Measurements from ENCODE around the gene ZSCAN30. TPM values are rescaled to one million over a fixed set of nuclear protein-coding genes. Genes with fewer than 3 reads are reported as not detected.

Gene ZSCAN30
- total RNA-seq, 1 donor from 2014 or later: 30.0 TPM

DNA sequence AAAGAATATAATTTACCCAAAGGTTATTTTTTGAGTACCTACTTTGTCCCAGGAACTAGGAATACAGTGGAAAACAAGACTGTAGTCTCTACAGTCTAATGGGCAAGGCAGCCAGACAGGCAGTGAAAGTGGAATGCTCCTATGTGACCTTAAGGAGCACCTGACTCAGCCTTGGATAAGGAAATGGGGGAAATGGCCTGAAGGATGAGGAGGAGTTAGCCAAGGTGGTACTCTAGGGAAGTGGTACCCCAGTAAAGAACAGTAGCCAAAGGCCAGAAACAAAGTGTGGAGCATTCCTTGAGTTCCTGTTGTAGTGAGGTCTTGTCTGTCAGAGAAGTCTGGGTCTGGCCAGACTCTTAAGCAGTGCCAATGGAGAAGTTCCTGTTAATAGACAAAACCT lies 43.2 kb downstream of the ZSCAN30 start:
- no peaks in the 10 kb centered on the region for H3K9me3 Mint-ChIP-seq (ENCODE audit: unreplicated experiment)
- peak overlapping the region; percentile 54 for H3K4me3 Mint-ChIP-seq (ENCODE audit: unreplicated experiment)
- TF ChIP-seq, protein P1, sequence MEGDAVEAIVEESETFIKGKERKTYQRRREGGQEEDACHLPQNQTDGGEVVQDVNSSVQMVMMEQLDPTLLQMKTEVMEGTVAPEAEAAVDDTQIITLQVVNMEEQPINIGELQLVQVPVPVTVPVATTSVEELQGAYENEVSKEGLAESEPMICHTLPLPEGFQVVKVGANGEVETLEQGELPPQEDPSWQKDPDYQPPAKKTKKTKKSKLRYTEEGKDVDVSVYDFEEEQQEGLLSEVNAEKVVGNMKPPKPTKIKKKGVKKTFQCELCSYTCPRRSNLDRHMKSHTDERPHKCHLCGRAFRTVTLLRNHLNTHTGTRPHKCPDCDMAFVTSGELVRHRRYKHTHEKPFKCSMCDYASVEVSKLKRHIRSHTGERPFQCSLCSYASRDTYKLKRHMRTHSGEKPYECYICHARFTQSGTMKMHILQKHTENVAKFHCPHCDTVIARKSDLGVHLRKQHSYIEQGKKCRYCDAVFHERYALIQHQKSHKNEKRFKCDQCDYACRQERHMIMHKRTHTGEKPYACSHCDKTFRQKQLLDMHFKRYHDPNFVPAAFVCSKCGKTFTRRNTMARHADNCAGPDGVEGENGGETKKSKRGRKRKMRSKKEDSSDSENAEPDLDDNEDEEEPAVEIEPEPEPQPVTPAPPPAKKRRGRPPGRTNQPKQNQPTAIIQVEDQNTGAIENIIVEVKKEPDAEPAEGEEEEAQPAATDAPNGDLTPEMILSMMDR (IDR thresholded peaks at IDR 0.05; ENCODE audit: unreplicated experiment): no peak
- peaks cover 16% of the 10 kb centered on the region for H3K4me1 Mint-ChIP-seq (ENCODE audit: unreplicated experiment)
- DNase-seq (ENCODE audit: low spot score): no peak
- H3K36me3 Mint-ChIP-seq (ENCODE audit: low read depth, unreplicated experiment): peaks cover 46% of the 10 kb centered on the region
- H3K27me3 Mint-ChIP-seq (ENCODE audit: unreplicated experiment): peaks cover 3% of the 10 kb centered on the region
- H3K27ac Mint-ChIP-seq (ENCODE audit: unreplicated experiment): peak overlapping the region; percentile 74

DNA sequence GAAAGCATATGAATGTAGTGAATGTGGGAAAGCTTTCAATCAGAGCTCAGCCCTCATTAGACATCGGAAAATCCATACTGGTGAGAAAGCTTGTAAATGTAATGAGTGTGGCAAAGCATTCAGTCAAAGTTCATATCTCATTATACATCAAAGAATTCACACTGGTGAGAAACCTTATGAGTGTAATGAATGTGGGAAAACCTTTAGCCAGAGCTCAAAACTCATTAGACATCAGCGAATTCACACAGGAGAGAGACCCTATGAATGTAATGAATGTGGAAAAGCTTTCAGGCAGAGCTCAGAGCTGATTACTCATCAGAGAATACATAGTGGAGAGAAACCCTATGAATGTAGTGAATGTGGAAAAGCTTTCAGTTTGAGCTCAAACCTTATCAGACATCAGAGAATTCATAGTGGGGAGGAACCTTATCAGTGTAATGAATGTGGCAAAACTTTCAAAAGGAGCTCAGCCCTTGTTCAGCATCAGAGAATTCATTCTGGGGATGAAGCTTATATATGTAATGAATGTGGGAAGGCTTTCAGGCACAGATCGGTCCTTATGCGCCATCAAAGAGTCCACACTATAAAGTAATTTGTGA lies 44.2 kb downstream of the ZSCAN30 start:
- H3K36me3 Mint-ChIP-seq (ENCODE audit: low read depth, unreplicated experiment): peaks cover 39% of the 10 kb centered on the region
- no peak overlapping the region for H3K4me3 Mint-ChIP-seq (ENCODE audit: unreplicated experiment)
- H3K27ac Mint-ChIP-seq (ENCODE audit: unreplicated experiment): no peak overlapping the region
- DNase-seq (ENCODE audit: low spot score): no peak
- peaks cover 19% of the 10 kb centered on the region for H3K4me1 Mint-ChIP-seq (ENCODE audit: unreplicated experiment)
- H3K9me3 Mint-ChIP-seq (ENCODE audit: unreplicated experiment): no peaks in the 10 kb centered on the region
- TF ChIP-seq, protein P1 (IDR thresholded peaks at IDR 0.05; ENCODE audit: unreplicated experiment): no peak
- peaks cover 7% of the 10 kb centered on the region for H3K27me3 Mint-ChIP-seq (ENCODE audit: unreplicated experiment)

DNA sequence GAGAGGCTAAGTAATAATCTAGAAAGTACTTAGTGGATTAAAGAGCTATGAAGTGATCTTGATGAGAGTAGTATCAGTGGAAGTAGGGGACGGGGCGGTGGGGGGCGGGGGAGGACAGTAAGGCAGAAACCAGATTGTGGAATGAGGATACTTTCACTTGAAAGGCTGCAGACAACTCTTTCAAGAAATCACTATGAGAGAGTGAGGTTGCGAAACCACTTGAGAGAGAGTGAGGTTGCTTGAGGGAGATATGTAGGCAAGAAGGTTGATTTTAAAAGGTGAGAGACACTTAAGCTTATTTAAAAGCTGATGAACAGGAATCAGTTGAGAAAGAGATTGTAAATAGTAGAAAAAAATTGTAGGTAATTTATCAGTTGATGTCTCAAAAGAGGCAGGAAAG lies 45.4 kb downstream of the ZSCAN30 start:
- DNase-seq (ENCODE audit: low spot score): no peak
- Mint-ChIP-seq H3K27me3 (ENCODE audit: unreplicated experiment) (peaks cover 11% of the 10 kb centered on the region), H3K4me1 (ENCODE audit: unreplicated experiment) (peaks cover 19% of the 10 kb centered on the region), H3K9me3 (ENCODE audit: unreplicated experiment) (no peaks in the 10 kb centered on the region), H3K36me3 (ENCODE audit: low read depth, unreplicated experiment) (peaks cover 35% of the 10 kb centered on the region), H3K4me3 (ENCODE audit: unreplicated experiment) (no peak overlapping the region), H3K27ac (ENCODE audit: unreplicated experiment) (no peak overlapping the region)
- TF ChIP-seq, protein P1 (IDR thresholded peaks at IDR 0.05; ENCODE audit: unreplicated experiment): no peak

DNA sequence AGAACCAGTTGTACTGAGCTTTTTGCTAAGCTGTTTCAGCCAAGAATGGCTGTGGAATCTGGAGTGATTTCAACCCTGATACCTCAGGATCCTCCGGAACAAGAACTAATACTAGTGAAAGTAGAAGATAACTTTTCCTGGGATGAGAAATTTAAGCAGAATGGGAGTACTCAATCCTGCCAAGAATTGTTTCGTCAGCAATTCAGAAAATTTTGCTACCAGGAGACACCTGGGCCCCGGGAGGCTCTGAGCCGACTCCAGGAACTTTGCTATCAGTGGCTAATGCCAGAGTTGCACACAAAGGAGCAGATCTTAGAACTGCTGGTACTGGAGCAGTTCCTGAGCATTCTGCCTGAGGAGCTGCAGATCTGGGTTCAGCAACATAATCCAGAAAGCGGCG lies 47.6 kb downstream of the ZSCAN30 start:
- Mint-ChIP-seq H3K4me3 (ENCODE audit: unreplicated experiment) (peak overlapping the region; percentile 65), H3K27me3 (ENCODE audit: unreplicated experiment) (peaks cover 8% of the 10 kb centered on the region), H3K36me3 (ENCODE audit: low read depth, unreplicated experiment) (peaks cover 29% of the 10 kb centered on the region), H3K4me1 (ENCODE audit: unreplicated experiment) (peaks cover 14% of the 10 kb centered on the region), H3K27ac (ENCODE audit: unreplicated experiment) (peak overlapping the region; percentile 86), H3K9me3 (ENCODE audit: unreplicated experiment) (no peaks in the 10 kb centered on the region)
- TF ChIP-seq, protein P1 (IDR thresholded peaks at IDR 0.05; ENCODE audit: unreplicated experiment): no peak
- DNase-seq (ENCODE audit: low spot score): no peak

DNA sequence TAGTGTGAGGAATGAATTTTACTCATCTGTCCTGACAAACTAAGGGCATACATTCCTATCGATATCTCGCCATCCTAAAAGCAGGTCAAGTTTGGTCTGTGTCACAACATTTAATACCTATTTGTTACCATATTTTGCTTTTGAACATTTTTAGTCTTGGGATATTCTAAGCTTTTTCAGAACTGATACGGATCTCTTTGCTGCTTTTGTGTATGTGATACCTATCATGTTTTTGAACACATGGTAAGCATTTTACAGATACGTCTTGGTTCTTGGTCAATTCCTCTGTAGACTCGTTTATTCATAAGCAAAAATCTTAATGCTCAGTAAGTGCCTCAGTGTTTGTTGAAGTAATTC lies 48.6 kb downstream of the ZSCAN30 start:
- Mint-ChIP-seq H3K27me3 (ENCODE audit: unreplicated experiment) (peaks cover 8% of the 10 kb centered on the region), H3K4me1 (ENCODE audit: unreplicated experiment) (peaks cover 11% of the 10 kb centered on the region), H3K9me3 (ENCODE audit: unreplicated experiment) (no peaks in the 10 kb centered on the region), H3K4me3 (ENCODE audit: unreplicated experiment) (peak overlapping the region; percentile 93), H3K27ac (ENCODE audit: unreplicated experiment) (peak overlapping the region; percentile 99), H3K36me3 (ENCODE audit: low read depth, unreplicated experiment) (peaks cover 23% of the 10 kb centered on the region)
- TF ChIP-seq, protein P1 (IDR thresholded peaks at IDR 0.05; ENCODE audit: unreplicated experiment): no peak
- DNase-seq (ENCODE audit: low spot score): no peak

Data from endothelial cell (in vitro differentiated cells).